NCI-H748 (cell line): ENCODE data around the gene LMO2.

Experiments
- DNase-seq: peaks from one replicate; lab custom pipeline; 2025; ENCODE audit not compliant: unreplicated experiment; lab: John Stamatoyannopoulos, UW

Gene LMO2

GRCh38 chr11:33915526-33915925 is 23.6 kb upstream of the LMO2 start:
- DNase-seq = no peak

- no peak for DNase-seq
Observed at GRCh38 chr11:33913991-33914390, 22.1 kb upstream of the LMO2 start.

- peak; percentile 74 for DNase-seq
Observed at GRCh38 chr11:33912405-33913361, 20.8 kb upstream of the LMO2 start.

GRCh38 chr11:33910958-33911339 is 19.1 kb upstream of the LMO2 start:
- DNase-seq = no peak

GRCh38 chr11:33910296-33910957 is 18.6 kb upstream of the LMO2 start:
- DNase-seq = no peak

- no peak for DNase-seq
Observed at GRCh38 chr11:33909552-33909951, 17.7 kb upstream of the LMO2 start.

- DNase-seq = no peak
Observed at GRCh38 chr11:33909150-33909549, 17.3 kb upstream of the LMO2 start.

GRCh38 chr11:33907421-33907820 is 15.5 kb upstream of the LMO2 start:
- DNase-seq = no peak

GRCh38 chr11:33906484-33907186 is 14.8 kb upstream of the LMO2 start:
- DNase-seq = no peak

- no peak for DNase-seq
Observed at GRCh38 chr11:33904102-33904501, 12.2 kb upstream of the LMO2 start.

GRCh38 chr11:33900159-33900840 is 8.4 kb upstream of the LMO2 start:
- no peak for DNase-seq

GRCh38 chr11:33899400-33900037 is 7.6 kb upstream of the LMO2 start:
- no peak for DNase-seq

GRCh38 chr11:33898957-33899356 is 7.1 kb upstream of the LMO2 start:
- no peak for DNase-seq

- DNase-seq = no peak
Observed at GRCh38 chr11:33897761-33898375, 6.0 kb upstream of the LMO2 start.

GRCh38 chr11:33896911-33897310 is 5.0 kb upstream of the LMO2 start:
- DNase-seq = no peak

GRCh38 chr11:33895752-33896137 is 3.9 kb upstream of the LMO2 start:
- DNase-seq = peak; percentile 46

- DNase-seq = no peak
Observed at GRCh38 chr11:33894398-33894746, 2.5 kb upstream of the LMO2 start.

GRCh38 chr11:33893711-33894397 is 2.0 kb upstream of the LMO2 start:
- DNase-seq = no peak

- DNase-seq = no peak
Observed at GRCh38 chr11:33892906-33893594, 1.2 kb upstream of the LMO2 start.
